ENCODE data around the gene OGA.

Gene OGA

DNA sequence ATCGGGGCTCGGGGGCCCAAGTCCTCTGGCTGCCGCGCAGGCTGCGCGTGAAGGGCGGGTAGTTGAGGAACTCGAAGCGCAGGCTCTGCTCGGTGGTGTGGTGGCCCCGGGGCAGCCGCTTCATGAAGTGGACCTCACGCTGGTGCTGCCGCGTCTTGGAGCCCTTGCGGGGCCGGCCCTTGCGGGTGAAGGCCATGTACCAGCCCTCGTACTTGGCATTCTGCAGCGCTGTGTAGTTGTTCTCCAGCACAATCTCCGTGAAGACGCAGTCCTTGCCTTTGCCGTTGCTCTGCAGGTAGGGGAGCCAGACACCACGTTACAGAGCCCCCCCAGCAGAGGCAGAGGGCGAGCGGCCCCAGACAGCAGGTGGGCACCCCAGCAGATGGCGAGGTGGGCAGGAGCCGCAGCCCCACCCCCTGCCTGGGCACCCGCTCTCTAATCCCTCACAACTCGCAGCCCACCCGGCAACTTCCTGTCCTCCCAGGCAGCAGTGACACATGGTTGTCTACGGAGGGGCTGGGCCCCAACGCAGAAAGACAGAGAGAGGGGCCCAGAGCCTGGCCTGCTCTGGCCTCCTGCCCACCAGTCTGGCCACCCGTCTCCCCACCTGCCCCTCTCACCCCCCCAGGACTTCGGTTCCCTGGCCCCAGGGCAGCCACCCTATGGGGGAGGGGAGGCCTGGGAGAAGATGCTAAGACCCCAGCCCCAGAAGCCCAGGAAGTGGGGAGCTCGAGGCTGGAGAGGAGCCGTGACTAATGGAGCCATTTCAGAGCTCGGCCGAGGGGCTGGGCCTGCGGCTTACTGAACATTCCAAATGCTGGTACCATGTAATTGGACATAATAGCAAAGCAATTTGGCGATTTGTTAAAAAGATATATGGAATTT is 47.7 kb downstream of the OGA start:
- Mint-ChIP-seq H3K27me3 (peaks cover 24% of the 10 kb centered on the region), H3K9me3 (no peaks in the 10 kb centered on the region), H3K27ac (no peak overlapping the region), H3K4me1 (peaks cover 9% of the 10 kb centered on the region), H3K36me3 (no peaks in the 10 kb centered on the region), H3K4me3 (no peak overlapping the region)
- ATAC-seq (ENCODE audit: low read depth): no peak
- DNase-seq (ENCODE audit: low spot score in 2 of 2): no peak

DNA sequence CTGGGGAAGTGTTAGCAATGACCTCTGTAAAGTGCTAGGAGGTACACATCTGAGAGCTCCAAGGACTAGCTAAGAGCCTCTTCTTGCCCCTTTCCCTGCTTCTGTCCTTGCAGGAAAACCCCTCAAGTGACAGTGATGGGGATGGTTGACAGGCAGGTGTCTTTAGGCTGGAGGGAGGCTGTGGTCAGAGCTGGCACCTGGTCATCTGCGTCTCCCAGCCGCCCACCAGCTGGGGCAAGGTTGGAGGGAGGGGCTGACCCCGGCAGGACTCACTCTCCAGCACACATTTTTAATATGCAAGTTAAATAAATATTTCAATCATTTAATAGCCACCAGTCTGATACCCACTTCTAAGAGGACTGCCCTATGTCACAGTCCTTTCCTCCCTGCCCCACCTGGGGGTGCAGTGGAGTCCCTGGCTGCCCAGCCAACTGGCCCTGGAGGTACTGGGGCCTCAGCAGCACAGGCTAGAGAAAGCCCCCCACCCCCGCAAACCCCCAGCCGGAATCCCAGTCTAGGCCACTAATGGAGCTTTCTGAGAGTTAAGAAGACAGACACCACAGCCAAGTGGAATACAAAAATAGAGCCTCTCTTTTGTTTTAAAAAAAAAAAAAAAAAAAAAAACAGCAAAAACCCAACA is 48.6 kb downstream of the OGA start:
- Mint-ChIP-seq H3K9me3 (no peaks in the 10 kb centered on the region), H3K27me3 (peaks cover 24% of the 10 kb centered on the region), H3K4me1 (peaks cover 6% of the 10 kb centered on the region)

DNA sequence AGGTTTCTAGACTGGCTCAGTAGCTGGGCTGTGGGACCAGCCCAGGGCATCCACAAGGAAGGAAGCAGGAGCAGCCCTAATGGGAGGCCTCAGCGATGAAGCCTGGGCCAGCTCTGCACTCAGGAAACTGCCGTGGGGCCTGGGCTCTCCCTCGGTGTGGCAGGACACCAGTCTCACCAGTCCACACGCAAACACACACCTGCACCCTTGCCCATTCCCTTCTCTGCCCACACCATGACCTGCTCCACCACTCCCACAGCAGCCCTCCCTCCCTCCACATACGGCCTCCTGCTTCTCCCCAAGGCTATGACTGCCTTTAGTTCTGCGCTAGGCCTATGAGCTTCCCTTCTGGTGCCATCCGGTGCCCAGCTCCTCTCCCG is 49.5 kb downstream of the OGA start:
- Mint-ChIP-seq H3K36me3 (no peaks in the 10 kb centered on the region), H3K9me3 (no peaks in the 10 kb centered on the region), H3K27ac (no peak overlapping the region), H3K4me3 (no peak overlapping the region), H3K4me1 (no peaks in the 10 kb centered on the region), H3K27me3 (peaks cover 20% of the 10 kb centered on the region)
- no peak for ATAC-seq (ENCODE audit: low read depth)
- DNase-seq (ENCODE audit: low spot score in 2 of 2): no peak

More for the DNA sequence above, 48.6 kb downstream of the OGA start:
- no peaks in the 10 kb centered on the region for H3K36me3 Mint-ChIP-seq
- H3K27ac Mint-ChIP-seq: no peak overlapping the region
- no peak for ATAC-seq (ENCODE audit: low read depth)
- DNase-seq (ENCODE audit: low spot score in 2 of 2): no peak
- H3K4me3 Mint-ChIP-seq: no peak overlapping the region

DNA sequence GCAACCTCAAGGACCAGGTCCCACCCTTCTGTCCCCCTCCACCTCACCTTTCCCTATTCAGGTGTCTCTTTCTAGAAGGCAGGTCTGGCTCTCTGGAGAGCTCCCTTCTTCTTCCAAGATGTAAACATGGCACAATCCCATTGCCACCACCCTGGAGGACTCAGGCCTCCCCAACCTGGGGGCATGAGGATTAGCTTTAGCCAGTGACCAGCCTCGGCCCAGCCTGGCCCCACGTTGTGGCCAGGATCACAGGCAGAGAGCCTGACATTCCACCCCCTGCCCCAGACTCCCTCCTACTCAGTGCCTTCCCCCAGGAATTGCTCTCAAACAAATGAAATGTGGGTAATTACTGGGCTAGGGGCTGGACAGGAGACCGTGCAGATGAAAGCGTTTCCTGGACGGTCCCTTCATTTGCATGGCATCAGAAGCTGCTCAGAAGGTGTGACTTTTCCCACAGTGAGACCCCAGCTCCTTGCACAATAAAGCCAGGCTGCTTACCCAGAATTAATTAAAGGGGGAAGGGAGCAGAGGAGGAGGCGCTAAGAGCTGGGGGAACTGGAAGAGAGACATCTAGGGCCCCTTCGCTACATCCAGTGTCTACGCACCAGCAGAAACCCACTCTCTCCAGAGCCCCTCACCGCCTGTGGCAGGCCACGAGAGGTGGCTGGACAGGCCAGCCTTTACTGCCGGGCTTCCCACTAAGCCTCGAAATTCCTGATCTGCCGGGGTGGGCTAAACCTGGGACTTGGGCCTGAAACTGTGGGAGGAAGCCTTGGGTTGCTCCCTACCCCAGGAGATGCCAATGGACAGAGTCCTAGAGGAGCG is 50.1 kb downstream of the OGA start:
- Mint-ChIP-seq H3K36me3 (no peaks in the 10 kb centered on the region), H3K4me1 (no peaks in the 10 kb centered on the region), H3K27ac (no peak overlapping the region), H3K27me3 (peaks cover 20% of the 10 kb centered on the region), H3K4me3 (no peak overlapping the region), H3K9me3 (no peaks in the 10 kb centered on the region)
- ATAC-seq (ENCODE audit: low read depth) (no peak), DNase-seq (ENCODE audit: low spot score in 2 of 2) (no peak)

DNA sequence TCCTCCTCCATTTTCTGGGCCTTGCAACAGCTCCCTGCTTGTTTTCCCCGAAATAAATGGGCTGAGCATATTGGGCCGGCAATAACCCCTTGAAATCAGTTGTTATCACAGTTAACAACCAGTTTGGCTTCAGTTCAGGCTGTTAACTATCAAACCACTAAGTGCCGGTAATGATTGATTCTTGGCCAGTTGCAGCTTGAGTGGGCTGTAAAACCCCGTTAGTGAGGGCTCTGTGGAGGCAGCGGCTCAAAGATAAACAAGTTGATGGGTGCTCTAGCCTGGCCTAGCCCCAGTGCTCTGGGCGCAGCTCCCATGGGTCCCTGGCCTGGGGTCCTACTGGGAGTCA is 50.7 kb downstream of the OGA start:
- no peak overlapping the region for H3K4me3 Mint-ChIP-seq
- no peak for ATAC-seq (ENCODE audit: low read depth)
- H3K4me1 Mint-ChIP-seq: no peaks in the 10 kb centered on the region
- H3K27ac Mint-ChIP-seq: no peak overlapping the region
- H3K36me3 Mint-ChIP-seq: no peaks in the 10 kb centered on the region
- H3K9me3 Mint-ChIP-seq: no peaks in the 10 kb centered on the region
- DNase-seq (ENCODE audit: low spot score in 2 of 2): no peak
- peaks cover 20% of the 10 kb centered on the region for H3K27me3 Mint-ChIP-seq

DNA sequence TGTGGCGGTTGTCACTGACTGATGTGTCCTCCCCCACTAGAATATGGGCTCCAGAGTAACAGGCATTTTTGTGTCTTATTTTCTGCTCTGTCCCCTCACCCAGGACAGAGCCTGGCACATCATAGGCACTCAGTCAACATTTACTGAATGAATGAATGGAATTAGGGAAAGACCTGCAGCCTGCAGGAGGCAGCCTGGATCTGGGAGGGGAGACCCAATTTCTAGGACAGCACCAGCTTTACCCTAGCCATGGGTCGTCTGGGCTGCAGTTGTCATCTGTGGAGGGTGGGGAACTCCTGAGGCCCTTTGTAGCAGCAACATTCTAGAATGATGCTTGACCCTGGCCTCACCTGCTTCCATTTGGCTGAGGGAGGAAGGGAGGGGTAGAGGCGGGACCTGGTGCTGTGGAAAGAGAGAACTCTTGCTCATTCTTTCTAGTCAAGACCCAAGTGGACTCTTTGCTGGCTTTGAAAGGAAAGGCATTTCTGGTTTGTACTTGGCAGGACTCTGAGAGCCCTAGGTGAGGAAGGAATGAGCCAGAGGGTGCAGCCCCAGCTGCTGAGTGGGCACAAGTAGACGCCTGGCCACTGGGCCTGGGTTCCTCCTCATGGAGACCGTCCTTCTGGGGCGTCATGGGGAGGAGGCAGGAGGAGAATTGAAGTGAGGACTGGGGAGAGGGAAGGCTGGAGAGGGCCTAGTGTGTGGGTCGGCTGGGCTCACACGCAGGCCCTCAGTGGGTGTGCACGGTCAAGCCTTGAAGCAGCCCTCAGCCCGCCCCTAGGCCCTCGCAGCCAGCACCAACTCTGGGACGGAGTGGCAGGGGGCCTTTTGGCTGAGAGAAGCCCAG is 51.3 kb downstream of the OGA start:
- DNase-seq (ENCODE audit: low spot score in 2 of 2): no peak
- no peak for ATAC-seq (ENCODE audit: low read depth)
- Mint-ChIP-seq H3K4me3 (no peak overlapping the region), H3K9me3 (no peaks in the 10 kb centered on the region), H3K36me3 (no peaks in the 10 kb centered on the region), H3K4me1 (no peaks in the 10 kb centered on the region), H3K27me3 (peaks cover 18% of the 10 kb centered on the region), H3K27ac (no peak overlapping the region)

DNA sequence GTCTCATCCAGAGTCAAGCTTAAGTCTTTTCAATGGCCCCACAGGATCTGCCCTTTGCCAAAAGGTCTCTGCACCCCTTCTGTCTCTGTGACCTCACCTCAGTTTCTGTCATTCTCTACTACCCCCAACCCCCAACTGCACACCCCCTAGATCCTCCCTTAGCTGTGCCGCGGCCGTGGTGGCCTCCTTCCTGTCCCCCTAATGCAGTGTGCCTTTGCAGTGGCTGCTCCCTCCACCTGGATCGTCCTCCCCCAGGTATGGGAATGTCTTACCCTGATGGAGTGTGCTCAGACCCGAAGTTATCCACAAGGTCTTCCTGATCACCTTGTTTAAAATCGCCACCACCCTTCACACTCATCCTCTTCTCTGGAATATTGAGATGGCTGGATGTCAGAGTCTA is 51.9 kb downstream of the OGA start:
- no peaks in the 10 kb centered on the region for H3K4me1 Mint-ChIP-seq

DNA sequence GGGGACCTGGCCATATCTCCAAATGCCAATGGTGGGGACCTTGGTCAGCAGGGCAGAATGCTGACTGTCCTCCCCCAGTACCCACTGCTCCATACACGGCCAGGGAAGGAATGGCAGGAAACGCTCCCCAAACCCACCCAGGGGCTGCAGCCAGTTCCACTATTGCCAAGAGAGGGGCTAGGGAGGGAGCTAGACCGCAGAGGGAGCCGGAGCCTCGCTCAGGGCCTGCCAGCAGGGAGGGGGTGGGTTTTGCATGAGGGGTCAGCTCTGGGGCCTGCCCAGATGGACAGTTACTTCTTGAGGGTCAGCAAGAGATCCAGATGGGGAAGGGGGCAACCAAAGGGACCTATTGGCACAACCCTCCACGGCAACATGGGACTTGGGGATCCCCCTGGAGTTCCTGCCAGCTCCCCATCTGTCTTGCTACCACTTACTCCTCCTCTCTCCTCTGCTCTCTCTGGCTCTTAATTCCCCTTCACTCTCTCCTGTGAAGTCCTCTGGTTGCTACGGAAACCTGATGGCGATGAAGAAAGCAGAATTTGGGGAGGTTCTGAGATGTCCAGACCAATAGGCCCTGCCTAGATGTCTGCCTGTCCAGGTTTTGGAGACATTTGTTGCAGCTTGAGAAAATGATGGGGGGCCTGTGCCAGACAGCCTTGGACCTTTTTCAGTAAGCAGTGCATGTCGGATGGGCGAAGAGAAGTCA is 55.0 kb downstream of the OGA start:
- H3K36me3 Mint-ChIP-seq: no peaks in the 10 kb centered on the region
- ATAC-seq (ENCODE audit: low read depth): no peak
- DNase-seq (ENCODE audit: low spot score in 2 of 2): no peak
- H3K27ac Mint-ChIP-seq: no peak overlapping the region
- H3K9me3 Mint-ChIP-seq: no peaks in the 10 kb centered on the region
- no peak overlapping the region for H3K4me3 Mint-ChIP-seq
- peaks cover 17% of the 10 kb centered on the region for H3K27me3 Mint-ChIP-seq
- H3K4me1 Mint-ChIP-seq: no peaks in the 10 kb centered on the region

More for the DNA sequence above, 51.9 kb downstream of the OGA start:
- Mint-ChIP-seq H3K27ac (no peak overlapping the region), H3K36me3 (no peaks in the 10 kb centered on the region), H3K9me3 (no peaks in the 10 kb centered on the region), H3K27me3 (peaks cover 19% of the 10 kb centered on the region), H3K4me3 (no peak overlapping the region)
- ATAC-seq (ENCODE audit: low read depth): no peak
- no peak for DNase-seq (ENCODE audit: low spot score in 2 of 2)

DNA sequence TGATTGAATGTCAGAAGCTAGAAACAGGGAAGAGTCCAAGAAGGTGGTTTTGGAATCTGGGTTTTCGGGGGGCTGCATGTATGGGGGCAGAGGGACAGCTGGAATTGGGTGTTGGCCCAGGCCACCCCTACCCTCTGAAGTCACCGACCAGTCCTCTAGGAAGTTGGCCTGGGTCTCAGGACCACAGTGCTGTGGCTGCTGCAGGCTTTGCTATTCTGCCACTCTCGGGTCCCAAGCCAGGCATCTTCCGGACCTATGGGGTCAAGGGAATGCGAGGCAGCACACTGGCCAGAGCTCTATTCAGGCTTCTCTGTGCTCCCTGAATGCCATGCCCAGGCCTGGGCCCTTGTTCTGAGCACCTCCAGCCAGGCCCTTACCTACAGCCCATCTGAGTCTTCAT is 55.5 kb downstream of the OGA start:
- Mint-ChIP-seq H3K27me3 (peaks cover 17% of the 10 kb centered on the region), H3K36me3 (no peaks in the 10 kb centered on the region), H3K27ac (no peak overlapping the region), H3K4me1 (no peaks in the 10 kb centered on the region), H3K9me3 (no peaks in the 10 kb centered on the region), H3K4me3 (no peak overlapping the region)
- DNase-seq (ENCODE audit: low spot score in 2 of 2) (no peak), ATAC-seq (ENCODE audit: low read depth) (no peak)

DNA sequence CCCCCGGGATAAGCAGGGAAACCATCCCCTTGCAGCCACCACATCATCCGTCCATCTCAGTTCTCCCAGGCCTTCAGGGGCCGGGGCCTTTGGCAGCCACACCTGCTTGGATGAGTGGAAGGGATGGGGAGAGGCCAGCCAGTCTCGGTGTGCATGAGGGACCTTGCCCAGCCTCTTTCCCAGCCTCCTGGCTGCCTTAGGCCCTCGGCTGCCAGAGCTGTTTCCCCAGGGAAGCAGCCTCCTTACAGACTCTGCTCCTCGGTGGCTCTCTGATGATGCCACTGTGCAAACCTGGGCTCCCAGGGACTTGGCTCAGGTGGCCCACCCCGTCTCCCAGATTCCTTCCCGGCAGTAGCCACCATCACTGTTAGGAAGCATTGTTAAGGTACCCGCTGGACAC is 57.0 kb downstream of the OGA start:
- H3K4me1 Mint-ChIP-seq: no peaks in the 10 kb centered on the region
- H3K36me3 Mint-ChIP-seq: no peaks in the 10 kb centered on the region
- H3K27ac Mint-ChIP-seq: no peak overlapping the region
- H3K4me3 Mint-ChIP-seq: no peak overlapping the region
- peaks cover 15% of the 10 kb centered on the region for H3K27me3 Mint-ChIP-seq
- no peak for DNase-seq (ENCODE audit: low spot score in 2 of 2)
- no peak for ATAC-seq (ENCODE audit: low read depth)
- no peaks in the 10 kb centered on the region for H3K9me3 Mint-ChIP-seq

DNA sequence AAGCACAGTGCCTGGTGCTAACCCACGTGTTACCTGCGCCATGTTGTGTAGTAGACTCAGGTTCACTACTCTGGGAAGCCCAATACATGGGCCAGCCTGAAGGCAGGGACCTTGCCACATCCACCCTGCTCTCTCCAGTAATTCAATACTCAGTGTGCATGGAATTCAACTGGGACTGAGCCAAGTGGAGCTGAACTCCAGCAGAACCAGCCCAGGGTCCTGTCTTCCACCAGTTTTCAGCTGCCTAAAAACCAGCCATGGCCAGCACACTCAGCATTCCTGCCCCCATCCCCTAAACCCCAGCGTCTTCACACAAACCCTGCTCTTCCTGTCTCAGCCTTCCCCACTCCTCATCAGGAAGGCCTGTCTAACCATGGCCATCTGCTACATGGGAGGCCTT is 57.7 kb downstream of the OGA start:
- ATAC-seq (ENCODE audit: low read depth): no peak
- H3K27me3 Mint-ChIP-seq: peaks cover 11% of the 10 kb centered on the region
- H3K36me3 Mint-ChIP-seq: no peaks in the 10 kb centered on the region
- no peaks in the 10 kb centered on the region for H3K9me3 Mint-ChIP-seq
- H3K4me3 Mint-ChIP-seq: no peak overlapping the region
- H3K27ac Mint-ChIP-seq: no peak overlapping the region
- no peak for DNase-seq (ENCODE audit: low spot score in 2 of 2)
- no peaks in the 10 kb centered on the region for H3K4me1 Mint-ChIP-seq

DNA sequence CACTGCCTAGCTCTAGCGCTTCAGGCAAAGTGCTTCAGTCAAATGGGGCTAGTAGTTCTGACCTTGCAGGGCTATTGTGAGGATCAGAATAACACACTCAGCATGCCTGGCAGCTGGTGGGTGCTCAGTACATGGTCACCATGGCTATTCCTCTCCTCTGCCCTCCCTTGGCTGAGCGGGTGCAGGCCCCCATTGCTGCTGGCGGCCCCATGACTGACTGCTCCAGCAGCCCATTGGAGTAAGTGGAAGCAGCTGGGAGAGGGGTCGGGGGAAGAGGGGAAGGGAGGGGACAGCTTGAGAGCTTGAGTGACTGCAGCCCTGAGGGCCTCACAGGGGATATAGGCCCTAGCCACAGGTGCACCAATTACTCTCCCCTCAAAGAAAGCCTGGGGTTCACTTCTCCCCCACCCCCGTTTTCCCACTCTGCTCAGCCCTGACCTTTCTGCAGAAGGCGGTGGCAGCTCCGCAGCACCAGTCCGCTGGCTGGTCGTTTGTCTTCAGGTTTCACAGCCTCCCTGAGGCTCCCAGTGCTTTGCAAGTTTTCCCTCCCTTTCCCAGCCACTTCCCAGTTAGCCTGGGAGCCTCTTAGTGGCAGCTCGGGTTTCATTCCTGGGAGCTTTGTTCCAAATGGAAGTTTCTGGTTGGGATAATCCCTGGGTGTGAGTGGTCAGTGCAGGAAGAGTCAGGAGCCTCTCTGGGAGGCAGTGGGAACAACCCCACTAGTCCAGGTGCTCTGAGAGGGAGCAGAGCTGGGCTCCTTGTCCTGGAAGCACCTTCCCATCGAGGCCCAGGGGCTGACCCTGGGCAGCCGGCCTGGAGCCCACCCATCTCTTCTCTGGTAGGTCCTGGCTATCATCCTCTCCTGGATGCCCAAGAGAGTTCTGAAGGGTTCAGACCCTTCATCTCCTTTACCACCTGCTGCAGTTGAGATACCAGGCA is 58.7 kb downstream of the OGA start:
- ATAC-seq (ENCODE audit: low read depth) (no peak), DNase-seq (ENCODE audit: low spot score in 2 of 2) (no peak)
- H3K4me3 Mint-ChIP-seq: no peak overlapping the region
- no peak overlapping the region for H3K27ac Mint-ChIP-seq
- H3K9me3 Mint-ChIP-seq: no peaks in the 10 kb centered on the region
- H3K27me3 Mint-ChIP-seq: peaks cover 9% of the 10 kb centered on the region
- H3K4me1 Mint-ChIP-seq: no peaks in the 10 kb centered on the region
- H3K36me3 Mint-ChIP-seq: no peaks in the 10 kb centered on the region

Measured in memory B cell (primary cell).